ENCODE measurements around the gene OSBPL10.

OSBPL10 gene

DNA sequence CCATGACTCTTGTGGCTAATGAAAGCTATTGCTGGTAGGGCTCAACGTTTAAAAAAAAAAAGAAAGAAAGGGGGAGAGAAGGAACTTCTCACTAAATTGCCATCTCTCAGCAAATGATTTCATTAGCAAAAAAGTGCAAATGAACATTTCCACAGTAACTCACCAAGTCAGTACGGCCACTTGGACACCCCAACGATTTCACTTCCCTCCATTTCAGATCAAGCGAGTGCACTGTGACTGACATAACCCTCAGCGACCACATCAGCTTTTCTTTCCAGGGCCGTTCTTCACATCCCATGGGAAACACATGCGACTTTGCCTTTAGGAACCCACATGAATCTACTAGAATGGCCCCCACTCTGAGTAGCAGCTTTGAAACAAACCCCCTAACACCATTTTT lies 71.6 kb downstream of the OSBPL10 start:
- H3K4me3 Mint-ChIP-seq, result no peak overlapping the region
- peaks cover 18% of the 10 kb centered on the region for H3K4me1 Mint-ChIP-seq (ENCODE audit: low read depth)
- H3K27me3 Mint-ChIP-seq, result no peaks in the 10 kb centered on the region
- H3K36me3 Mint-ChIP-seq (ENCODE audit: low read depth), result no peaks in the 10 kb centered on the region
- no peak overlapping the region for H3K27ac Mint-ChIP-seq
- H3K9me3 Mint-ChIP-seq, result no peaks in the 10 kb centered on the region

DNA sequence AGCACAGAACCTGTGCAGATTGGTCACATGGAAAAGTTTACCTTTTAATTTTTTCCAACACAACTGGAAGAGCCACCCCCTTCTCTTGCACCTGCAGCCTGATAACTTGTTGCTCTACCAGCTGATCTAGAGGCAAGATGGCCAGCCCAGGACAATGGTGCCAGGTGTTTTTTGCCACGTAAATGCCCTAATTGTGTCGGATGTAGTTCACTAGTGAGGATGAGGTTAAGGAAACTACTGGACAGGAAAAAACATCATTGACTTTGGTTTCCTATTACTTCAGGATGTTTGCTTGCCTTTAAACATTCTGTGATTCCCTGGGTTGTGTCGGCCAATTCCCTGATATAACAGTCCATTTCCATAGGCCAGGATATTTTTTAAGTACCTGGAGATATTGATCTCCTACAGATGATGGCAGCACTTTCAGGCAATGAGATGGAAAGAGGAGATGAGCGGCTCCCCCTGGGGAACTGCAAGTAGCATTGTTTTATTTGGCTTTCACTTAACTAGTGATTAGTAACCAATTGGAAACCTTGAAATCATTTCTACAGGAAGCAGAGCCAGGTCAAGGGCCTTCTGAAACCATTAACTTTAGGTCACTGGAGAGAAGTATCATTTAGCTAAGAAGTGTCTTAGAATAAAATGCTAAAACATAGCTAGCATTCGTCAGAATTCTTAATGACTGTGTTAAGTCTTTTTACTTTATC lies 72.5 kb downstream of the OSBPL10 start:
- H3K27ac Mint-ChIP-seq, result no peak overlapping the region

DNA sequence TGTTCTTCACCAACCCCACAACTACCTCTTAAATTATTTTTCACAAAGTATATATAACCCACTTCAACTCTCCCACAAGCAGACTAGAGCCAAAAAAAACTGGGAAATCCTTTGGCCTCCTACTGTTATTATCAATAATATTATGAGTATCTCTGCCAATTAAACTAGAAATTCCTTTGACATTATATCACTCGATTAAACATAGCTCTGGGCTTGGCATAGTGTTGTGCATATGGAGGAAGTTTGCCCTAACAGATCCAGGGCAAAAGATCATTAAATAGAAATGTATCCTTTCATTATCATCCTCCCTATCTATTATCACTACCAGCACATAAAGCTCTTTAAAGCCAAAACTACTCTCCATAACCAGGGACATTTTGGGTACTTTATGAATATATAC lies 74.9 kb downstream of the OSBPL10 start:
- peaks cover 30% of the 10 kb centered on the region for H3K4me1 Mint-ChIP-seq (ENCODE audit: low read depth)
- H3K27ac Mint-ChIP-seq, result no peak overlapping the region
- H3K4me3 Mint-ChIP-seq, result no peak overlapping the region
- no peaks in the 10 kb centered on the region for H3K9me3 Mint-ChIP-seq
- H3K36me3 Mint-ChIP-seq (ENCODE audit: low read depth), result no peaks in the 10 kb centered on the region
- H3K27me3 Mint-ChIP-seq, result no peaks in the 10 kb centered on the region

More for the DNA sequence above, 72.5 kb downstream of the OSBPL10 start:
- no peaks in the 10 kb centered on the region for H3K36me3 Mint-ChIP-seq (ENCODE audit: low read depth)
- no peaks in the 10 kb centered on the region for H3K9me3 Mint-ChIP-seq
- H3K27me3 Mint-ChIP-seq, result no peaks in the 10 kb centered on the region
- no peak overlapping the region for H3K4me3 Mint-ChIP-seq
- peaks cover 26% of the 10 kb centered on the region for H3K4me1 Mint-ChIP-seq (ENCODE audit: low read depth)

DNA sequence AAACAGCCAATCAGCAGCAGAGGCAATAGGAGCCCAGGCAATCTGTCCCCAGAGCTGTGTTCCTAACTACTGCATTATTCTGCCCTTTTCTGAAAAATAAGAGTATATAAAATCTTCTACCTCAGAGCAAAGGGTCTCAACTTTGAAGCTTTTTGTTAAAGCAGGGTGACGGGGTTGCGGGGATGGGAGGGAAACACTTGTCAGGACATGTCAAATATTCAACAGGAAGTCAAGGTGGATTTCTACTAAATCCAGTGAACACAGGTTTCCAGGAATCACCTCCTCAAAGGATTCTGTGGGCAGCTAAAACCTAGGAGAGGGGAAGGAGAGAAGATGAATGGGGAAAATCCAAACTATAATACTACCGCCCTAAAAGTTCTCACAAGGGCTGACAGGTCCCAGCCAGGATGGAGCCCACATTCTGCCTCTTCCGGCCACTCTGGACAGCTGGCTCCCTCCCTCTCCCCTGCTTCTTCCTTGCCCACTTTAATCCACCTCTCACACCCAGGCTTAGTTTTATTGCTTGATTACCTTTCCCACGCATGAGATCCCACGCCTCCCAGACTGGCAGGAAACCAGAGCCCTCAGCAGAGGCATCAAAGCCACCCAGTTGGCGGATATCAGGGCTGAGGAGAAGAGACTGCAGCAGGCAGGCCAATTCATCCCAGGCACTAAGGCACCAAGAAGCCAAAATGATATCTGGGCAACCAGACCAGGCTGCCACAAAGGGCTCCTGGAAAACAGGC lies 77.2 kb downstream of the OSBPL10 start:
- Mint-ChIP-seq H3K4me1 (ENCODE audit: low read depth) (peaks cover 39% of the 10 kb centered on the region), H3K27ac (no peak overlapping the region), H3K36me3 (ENCODE audit: low read depth) (no peaks in the 10 kb centered on the region), H3K4me3 (no peak overlapping the region), H3K9me3 (no peaks in the 10 kb centered on the region), H3K27me3 (no peaks in the 10 kb centered on the region)

DNA sequence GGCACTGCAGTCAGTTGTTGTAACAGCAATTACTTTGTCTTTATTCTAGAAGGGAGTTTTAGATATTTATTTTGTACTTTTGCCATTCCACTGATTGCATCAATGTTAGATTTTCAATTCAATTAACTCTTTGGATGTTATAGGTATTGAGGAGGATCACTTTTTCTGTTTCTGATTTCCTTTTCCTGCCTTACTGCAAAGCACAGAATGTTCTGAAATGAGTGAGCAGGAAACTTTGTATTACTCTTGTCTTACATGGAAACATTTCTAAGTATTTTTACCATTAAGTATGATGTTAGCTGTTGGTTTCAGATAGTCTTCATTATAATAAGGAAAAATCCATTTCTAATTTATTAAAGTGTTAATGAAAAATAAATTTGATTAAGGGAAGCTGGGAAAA lies 80.5 kb downstream of the OSBPL10 start:
- Mint-ChIP-seq H3K9me3 (no peaks in the 10 kb centered on the region), H3K27ac (no peak overlapping the region), H3K4me3 (no peak overlapping the region), H3K36me3 (ENCODE audit: low read depth) (no peaks in the 10 kb centered on the region), H3K27me3 (no peaks in the 10 kb centered on the region), H3K4me1 (ENCODE audit: low read depth) (peaks cover 28% of the 10 kb centered on the region)

DNA sequence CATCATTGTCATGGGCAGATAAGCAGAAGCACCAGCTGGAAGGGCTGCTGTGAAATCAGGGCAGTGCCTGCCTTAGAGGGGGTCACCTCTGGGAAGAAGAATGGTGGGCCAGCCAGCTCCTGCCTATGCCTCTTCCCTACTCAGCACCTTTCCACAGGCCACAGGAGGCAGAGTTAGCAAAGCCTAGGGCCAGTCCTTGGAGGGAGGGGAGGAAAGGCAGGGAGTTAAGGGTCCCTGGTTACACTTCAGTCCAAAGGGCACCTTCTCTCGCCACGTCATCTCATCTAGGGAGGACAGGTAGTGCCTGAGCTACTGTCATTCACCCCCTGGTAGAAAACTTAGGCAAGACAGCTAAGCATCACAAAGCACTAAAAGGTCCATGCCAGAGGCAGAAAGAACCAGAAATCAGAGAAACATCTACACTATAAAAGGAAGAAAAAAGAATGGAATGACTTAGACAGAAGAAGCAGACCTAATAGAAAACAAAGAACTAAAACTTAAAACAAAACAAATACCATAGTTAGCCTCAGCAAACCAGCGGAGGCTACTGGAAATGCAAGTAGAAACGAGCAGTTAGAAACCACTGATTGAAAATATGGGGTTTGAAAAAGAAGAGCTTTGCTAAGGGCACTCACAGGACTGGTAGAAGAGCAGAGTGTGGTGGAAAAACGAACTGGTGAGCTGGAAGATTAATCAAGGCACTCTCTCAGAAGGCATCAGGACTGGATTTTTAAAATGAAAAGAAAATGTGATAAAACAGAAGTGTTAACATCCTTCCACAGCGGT lies 84.2 kb downstream of the OSBPL10 start:
- no peak overlapping the region for H3K4me3 Mint-ChIP-seq
- peaks cover 13% of the 10 kb centered on the region for H3K4me1 Mint-ChIP-seq (ENCODE audit: low read depth)
- H3K27me3 Mint-ChIP-seq, result peaks cover 3% of the 10 kb centered on the region
- H3K9me3 Mint-ChIP-seq, result no peaks in the 10 kb centered on the region
- H3K27ac Mint-ChIP-seq, result no peak overlapping the region
- no peaks in the 10 kb centered on the region for H3K36me3 Mint-ChIP-seq (ENCODE audit: low read depth)

DNA sequence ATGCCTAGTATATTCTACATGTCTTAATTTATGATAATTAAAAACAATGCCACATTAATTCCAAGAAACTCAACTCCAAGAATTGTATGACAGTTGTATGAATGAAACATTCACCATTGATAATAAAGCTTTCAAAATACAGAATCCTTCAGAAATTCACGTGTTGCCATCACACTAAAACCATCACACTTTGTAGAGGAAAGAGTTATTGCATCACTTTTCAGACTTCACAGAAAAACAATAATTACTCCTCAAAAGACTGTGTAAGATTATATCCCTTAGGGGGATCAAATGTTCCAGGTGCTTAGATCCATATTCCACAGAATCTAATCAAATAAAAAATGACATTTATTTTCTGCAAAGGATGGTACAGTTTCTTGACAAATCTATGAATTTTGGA lies 85.0 kb downstream of the OSBPL10 start:
- no peak overlapping the region for H3K4me3 Mint-ChIP-seq
- no peaks in the 10 kb centered on the region for H3K9me3 Mint-ChIP-seq
- no peak overlapping the region for H3K27ac Mint-ChIP-seq
- no peaks in the 10 kb centered on the region for H3K36me3 Mint-ChIP-seq (ENCODE audit: low read depth)
- H3K27me3 Mint-ChIP-seq, result peaks cover 4% of the 10 kb centered on the region
- peaks cover 7% of the 10 kb centered on the region for H3K4me1 Mint-ChIP-seq (ENCODE audit: low read depth)

DNA sequence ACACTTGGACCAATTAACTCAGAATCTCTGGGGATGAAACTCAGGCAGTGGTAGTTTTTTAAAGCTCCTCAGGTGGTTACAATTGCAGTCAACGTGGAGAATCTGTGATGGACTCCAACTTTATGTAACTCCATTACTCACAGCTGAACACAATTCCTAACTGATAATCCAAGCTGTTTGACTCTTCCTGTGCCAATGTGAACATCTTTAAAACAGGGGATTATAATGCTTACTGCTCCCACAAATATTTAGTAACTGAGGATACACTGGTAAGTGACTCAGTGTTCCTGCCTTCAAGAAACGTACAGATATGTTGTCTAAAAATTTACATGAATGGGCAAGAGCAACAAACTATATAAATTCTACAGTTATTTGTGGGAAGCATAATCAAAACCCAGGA lies 85.6 kb downstream of the OSBPL10 start:
- Mint-ChIP-seq H3K27ac (no peak overlapping the region), H3K4me3 (no peak overlapping the region), H3K4me1 (ENCODE audit: low read depth) (peaks cover 4% of the 10 kb centered on the region), H3K9me3 (no peaks in the 10 kb centered on the region), H3K36me3 (ENCODE audit: low read depth) (no peaks in the 10 kb centered on the region), H3K27me3 (peaks cover 4% of the 10 kb centered on the region)

DNA sequence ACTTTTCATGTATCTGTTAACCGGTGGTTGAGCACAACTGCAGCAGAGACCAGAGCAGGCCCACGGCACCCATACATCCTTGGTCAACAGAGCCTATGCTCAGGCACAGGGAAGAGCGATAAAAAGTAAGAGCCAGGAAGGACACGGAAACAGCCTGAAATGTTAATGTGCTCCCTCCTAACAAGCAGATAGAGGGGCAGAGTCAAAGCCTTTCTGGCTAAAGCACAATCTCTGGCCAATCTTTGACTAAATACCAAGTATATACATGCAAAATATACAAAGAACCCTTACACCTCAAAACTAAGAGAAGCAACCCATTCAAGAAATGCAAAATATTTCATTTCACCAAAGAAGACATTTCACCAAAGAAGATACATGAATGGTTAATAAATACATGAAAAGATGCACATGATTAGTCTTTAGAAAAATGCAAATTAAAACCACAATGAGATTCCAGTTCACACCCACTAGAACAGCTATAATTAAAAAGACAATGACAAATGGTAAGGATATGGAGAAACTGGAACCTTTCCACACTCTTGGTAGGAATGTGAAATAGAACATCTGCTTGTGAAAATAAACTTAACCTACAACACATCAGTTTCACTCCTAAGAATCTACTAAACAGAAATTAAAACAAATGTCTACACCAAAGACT lies 88.0 kb downstream of the OSBPL10 start:
- H3K27me3 Mint-ChIP-seq, result peaks cover 4% of the 10 kb centered on the region
- peaks cover 5% of the 10 kb centered on the region for H3K4me1 Mint-ChIP-seq (ENCODE audit: low read depth)
- no peaks in the 10 kb centered on the region for H3K36me3 Mint-ChIP-seq (ENCODE audit: low read depth)
- no peak overlapping the region for H3K27ac Mint-ChIP-seq
- H3K4me3 Mint-ChIP-seq, result no peak overlapping the region
- H3K9me3 Mint-ChIP-seq, result no peaks in the 10 kb centered on the region

DNA sequence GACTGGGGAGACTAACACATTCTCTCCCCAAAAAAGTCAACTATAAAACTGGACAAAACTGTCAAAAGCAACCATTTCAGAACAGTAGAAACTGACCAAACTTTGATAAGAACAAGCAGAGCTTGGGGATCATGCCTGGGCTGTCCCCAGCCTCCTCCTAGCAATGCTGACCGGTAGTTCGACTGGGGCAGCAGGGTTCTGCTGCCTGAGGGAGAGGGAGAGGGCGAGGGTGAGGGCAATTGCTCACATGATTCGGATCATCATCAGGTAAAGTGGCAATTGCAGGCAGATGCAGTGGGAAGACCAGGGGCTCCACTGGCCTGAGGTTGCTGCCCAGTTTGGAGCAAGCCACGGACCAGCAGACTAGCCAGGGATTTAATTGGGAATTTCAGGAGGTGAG lies 88.6 kb downstream of the OSBPL10 start:
- Mint-ChIP-seq H3K4me1 (ENCODE audit: low read depth) (peaks cover 5% of the 10 kb centered on the region), H3K27ac (no peak overlapping the region)

DNA sequence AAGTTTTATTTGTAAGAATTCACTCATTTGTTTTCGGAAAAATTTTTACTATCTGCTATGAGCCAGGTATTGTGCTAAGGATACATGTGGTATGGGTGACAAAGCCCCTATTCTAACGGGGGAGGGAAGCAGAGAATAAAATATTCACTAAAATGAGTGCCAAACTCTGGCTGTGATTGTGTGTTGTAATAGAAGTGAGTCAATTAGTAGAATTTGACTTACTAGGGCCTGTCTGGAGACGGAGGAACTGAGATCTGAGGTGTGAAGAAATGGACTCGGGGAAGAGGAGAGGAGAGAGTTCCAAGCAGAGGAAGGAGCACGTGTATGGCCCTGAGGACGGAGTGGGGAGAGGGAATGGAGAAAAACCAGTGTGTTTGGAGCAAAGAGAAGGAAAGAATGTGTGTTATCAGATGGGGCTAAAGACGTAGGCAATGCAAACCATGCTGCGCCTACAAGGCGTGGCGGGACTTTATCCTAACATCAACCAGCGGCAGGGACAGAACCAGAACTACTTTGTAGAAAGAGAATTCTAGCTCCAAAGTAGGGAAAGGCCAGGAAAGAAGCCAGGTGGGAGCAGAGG lies 89.1 kb downstream of the OSBPL10 start:
- H3K4me1 Mint-ChIP-seq (ENCODE audit: low read depth), result peaks cover 6% of the 10 kb centered on the region
- no peaks in the 10 kb centered on the region for H3K9me3 Mint-ChIP-seq
- H3K27me3 Mint-ChIP-seq, result peaks cover 4% of the 10 kb centered on the region
- no peak overlapping the region for H3K4me3 Mint-ChIP-seq
- no peaks in the 10 kb centered on the region for H3K36me3 Mint-ChIP-seq (ENCODE audit: low read depth)
- peak overlapping the region; percentile 31 for H3K27ac Mint-ChIP-seq

More for the DNA sequence above, 88.6 kb downstream of the OSBPL10 start:
- Mint-ChIP-seq H3K27me3 (peaks cover 4% of the 10 kb centered on the region), H3K4me3 (no peak overlapping the region), H3K36me3 (ENCODE audit: low read depth) (no peaks in the 10 kb centered on the region), H3K9me3 (no peaks in the 10 kb centered on the region)

DNA sequence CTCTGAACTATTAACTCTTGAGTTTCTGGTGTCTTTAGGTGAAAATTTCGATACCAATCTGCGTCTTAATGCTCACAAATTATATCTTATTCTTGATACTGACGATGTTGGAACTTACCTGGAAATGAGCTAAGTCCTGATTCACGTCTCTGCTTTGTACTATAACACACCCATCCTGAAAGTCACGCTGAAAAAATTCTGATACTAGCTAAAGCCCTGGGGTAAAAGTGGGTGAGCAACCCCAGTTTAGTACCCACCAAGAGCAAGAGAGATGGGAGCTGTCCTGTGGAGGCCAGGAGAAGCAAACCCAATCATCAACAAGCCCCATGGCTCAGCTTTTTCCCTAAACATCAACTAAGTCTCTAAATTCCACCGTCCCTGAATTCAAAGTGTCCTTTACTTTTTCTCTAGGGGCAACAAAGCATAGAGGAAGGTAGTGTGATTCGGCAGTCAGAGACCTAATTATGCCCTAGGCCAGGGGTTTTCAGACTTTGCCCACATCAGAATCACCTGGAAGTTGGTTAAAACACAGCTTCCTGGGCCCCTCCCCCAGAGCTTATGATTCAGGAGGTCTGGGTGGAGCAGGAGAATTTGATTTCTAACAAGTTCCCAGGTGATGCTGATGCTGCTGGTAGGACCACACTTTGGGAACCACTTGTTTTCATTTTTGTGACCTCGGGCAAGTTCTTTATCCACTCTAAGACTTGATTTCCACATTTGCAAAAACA lies 90.2 kb downstream of the OSBPL10 start:
- H3K36me3 Mint-ChIP-seq (ENCODE audit: low read depth), result no peaks in the 10 kb centered on the region
- H3K27ac Mint-ChIP-seq, result no peak overlapping the region
- H3K4me1 Mint-ChIP-seq (ENCODE audit: low read depth), result peaks cover 8% of the 10 kb centered on the region

DNA sequence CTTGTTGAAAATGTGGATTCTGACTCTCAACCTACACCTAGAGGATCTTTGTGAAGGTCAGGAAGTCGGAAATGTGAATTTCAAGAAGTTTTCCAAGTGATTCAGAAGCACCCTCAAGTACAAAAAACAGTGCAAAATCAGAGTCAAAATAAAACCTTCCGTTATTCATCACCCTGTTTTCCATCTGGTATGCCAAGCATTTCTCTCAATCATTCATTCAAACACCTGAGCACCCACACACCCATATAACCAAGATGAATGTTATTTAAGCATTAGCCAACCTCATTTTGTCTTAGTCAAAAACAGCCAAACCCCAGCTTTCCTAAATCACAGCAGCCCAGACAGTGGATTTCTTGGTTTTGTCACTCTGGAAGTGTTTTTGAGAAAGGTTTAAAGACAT lies 91.1 kb downstream of the OSBPL10 start:
- Mint-ChIP-seq H3K27me3 (peaks cover 4% of the 10 kb centered on the region), H3K27ac (no peak overlapping the region), H3K9me3 (no peaks in the 10 kb centered on the region), H3K4me1 (ENCODE audit: low read depth) (peaks cover 13% of the 10 kb centered on the region), H3K36me3 (ENCODE audit: low read depth) (no peaks in the 10 kb centered on the region), H3K4me3 (no peak overlapping the region)

More for the DNA sequence above, 90.2 kb downstream of the OSBPL10 start:
- Mint-ChIP-seq H3K9me3 (no peaks in the 10 kb centered on the region), H3K4me3 (no peak overlapping the region), H3K27me3 (peaks cover 4% of the 10 kb centered on the region)

DNA sequence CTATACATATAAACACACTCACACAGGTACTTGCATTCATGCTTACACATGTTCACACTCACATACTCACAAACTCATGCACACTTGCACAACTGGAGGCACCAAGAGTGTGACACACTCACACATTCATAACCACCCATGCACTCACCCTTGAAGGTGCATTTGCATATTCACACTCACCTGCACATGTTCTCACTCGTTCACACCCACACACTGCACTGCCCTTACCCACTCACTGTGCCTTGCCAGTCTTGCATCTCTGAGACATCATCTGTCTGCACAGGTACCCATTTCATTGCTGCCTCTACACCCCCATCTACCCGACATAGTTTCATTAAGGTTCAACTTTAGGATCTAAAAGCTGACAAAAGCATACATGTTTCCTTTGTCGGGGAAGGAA lies 95.8 kb downstream of the OSBPL10 start:
- H3K4me1 Mint-ChIP-seq (ENCODE audit: low read depth), result peaks cover 14% of the 10 kb centered on the region
- no peaks in the 10 kb centered on the region for H3K27me3 Mint-ChIP-seq
- H3K4me3 Mint-ChIP-seq, result no peak overlapping the region
- H3K36me3 Mint-ChIP-seq (ENCODE audit: low read depth), result no peaks in the 10 kb centered on the region
- no peaks in the 10 kb centered on the region for H3K9me3 Mint-ChIP-seq
- H3K27ac Mint-ChIP-seq, result no peak overlapping the region

Measured in stimulated activated naive CD8-positive, alpha-beta T cell treated with anti-CD3 and anti-CD28 coated beads, Interleukin-15, Interleukin-2, amounts not matched to agents 100 ng/mL and 50 ng/mL, for 24 hours (primary cell).